Activated CD4-positive, CD25-positive, alpha-beta regulatory T cell treated with anti-CD3 and anti-CD28 coated beads, Interleukin-2, amount 50 U/mL, for 24 hours (primary cell): ENCODE data around the gene GEMIN7.

Experiments used
- ATAC-seq, 2 donors: fragments of 150-1000 bp; cut with Tn5 transposase; one replicate each; pipeline ENCODE4 v1.10.0; 2021; ENCODE audit warnings: mild to moderate bottlenecking in 1 of 2, moderate library complexity in 1 of 2

The GEMIN7 gene

DNA sequence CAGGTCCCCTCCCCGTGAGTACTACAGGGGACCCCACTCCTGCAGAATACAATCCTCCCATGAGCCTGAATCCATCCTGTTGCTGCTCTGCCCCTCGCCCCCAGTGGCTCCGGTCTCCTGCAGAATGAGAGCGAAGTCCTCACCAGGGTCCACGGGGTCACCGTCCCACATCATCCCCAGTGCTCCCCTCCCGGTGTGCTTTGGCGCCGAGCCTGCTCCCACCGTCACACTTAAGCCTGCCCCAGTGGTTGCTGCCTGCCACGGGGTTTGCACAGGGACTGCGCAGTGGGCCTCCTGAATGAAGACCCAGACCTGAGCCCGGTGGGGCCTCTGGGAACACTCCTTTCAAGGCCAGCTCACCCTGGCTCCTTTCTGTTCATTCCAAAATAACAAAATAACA is 51.2 kb downstream of the GEMIN7 start:
- ATAC-seq: no peak

DNA sequence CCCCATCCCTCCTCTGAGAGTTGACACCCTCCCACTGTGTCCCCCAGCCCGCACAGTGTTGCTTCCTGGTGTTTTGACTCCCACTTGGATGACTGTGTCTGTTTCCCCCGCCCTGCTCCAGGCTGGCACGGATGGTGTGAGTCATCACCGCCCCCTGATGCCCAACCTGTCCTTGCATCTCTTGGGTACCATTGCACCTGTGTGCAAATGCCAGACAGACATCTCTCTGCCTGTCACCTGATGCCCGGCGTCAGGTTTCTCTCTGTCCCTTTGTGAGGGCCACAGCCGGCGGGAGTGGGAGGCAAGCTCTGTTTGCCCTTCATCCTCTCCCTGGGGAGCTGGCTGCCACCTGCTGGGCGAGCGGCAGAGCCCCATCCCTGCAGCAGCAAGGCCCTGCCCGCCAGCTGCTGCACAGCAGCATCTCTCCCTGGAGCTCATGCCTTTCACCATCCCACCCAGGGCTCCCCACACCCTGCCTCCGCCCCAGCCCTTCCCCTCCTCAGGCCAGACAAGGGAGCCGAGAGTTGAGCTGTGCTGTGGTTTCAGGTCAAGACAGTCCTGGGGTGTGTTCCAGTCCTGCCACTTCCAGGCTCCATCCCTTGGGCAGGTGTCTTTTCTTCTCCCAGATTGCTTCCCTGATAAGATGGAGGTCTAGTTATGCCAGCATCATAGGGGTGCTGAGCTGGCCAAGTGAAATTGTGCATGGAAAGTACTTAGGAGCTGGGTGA is 52.0 kb downstream of the GEMIN7 start:
- ATAC-seq: no peak

GRCh38 chr19:45133661-45134060 is 54.6 kb downstream of the GEMIN7 start:
- ATAC-seq: no peak

- ATAC-seq: no peak
These were observed 56.3 kb downstream of the GEMIN7 start for GRCh38 chr19:45135176-45135885.

DNA sequence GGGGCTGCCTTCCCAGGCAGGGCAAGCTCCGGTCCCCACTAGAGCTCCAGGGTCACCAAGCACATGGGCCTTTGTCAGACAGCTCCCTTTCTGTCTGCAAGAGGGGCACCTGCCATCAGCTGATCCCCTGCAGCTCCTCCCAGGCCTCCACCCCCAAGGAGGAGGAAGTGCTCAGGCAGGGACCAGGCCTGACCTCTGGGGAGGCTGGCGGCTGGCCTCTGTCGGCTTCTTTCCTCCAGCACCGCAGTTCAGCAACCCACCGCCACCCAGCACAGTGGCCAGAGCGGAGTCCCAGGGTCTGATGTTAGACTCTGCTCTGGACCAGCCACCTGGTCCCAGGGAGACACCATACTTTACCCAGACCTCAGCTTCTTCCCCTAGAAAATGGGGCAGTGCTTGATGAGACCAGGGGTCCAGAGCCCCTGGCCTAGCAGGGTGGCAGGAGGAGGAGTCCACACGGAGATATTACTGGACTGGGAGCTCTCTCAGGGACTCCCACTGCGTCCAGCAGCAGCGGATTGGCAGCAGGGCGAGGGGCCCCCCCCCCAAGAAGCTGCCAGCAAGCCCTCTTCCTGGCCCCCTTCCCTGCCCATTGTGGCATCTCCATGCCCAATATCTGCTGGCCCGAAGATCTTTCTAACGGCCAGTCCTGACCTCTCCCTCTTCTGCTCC is 57.6 kb downstream of the GEMIN7 start:
- no peak for ATAC-seq

- ATAC-seq: no peak
These were observed 58.2 kb downstream of the GEMIN7 start for GRCh38 chr19:45137179-45137761.

DNA sequence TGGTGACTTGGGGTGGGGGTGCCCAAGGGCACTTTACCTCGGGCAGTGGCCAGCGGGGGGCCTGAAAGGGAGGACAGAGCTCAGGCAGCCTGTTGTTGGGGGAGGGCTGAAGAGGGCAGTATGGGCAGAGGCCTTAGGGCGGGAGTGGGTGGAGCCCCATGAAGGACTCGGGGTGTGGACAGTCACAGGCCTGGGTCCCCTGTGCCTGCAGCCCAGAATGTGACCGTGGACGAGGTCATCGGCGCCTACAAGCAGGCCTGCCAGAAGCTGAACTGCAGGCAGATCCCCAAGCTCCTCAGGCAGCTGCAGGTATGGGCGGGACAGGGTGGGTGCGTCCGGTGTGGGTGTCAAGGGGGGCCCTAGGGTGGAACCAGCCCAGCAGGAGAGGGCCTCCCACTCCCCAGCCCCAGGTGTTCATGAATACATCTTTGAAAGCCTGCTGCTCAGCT is 59.3 kb downstream of the GEMIN7 start:
- ATAC-seq: no peak

GRCh38 chr19:45139286-45140143 is 60.5 kb downstream of the GEMIN7 start:
- ATAC-seq: no peak

GRCh38 chr19:45140144-45140503 is 61.1 kb downstream of the GEMIN7 start:
- no peak for ATAC-seq

DNA sequence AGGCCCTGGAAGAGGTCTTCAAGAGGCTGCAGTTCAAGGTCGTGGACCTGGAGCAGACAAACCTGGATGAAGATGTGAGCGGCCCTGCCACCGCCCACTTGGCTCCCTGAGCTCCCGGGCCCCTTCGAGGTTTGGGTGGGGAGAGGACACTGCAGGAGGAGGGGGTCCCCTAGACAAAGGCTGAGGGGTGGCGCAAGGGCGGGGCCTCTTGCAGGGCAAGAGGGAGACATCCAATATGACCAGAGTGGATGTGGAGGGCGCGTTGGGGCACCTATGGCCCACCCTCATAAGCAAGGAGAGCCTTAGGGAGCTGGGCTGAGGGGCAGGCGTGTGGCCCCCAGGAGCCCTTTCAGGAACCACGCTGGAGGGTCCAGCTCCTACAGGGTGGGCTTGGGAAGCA is 61.5 kb downstream of the GEMIN7 start:
- ATAC-seq: no peak
